HEK293 (cell line): ENCODE measurements around the gene TLR9.

Source experiments
- CTCF ChIA-PET: fragments of 350-600 bp; formaldehyde crosslinking; extraction: SDS; loops from one replicate; lab custom pipeline; 2021; ENCODE audit warnings: antibody characterized with exemption; lab: Yijun Ruan, JAX
- POLR2A ChIA-PET: fragments of 300-600 bp; formaldehyde crosslinking; extraction: SDS; loops from one replicate; lab custom pipeline; 2020; ENCODE audit warnings: antibody characterized with exemption, inconsistent platforms; lab: Yijun Ruan, JAX
- H3K27ac ChIP-seq: fragments of 200-500 bp; sonication (Bioruptor generic); 2 replicates; pipeline ENCODE4 v1.5.1; 2014; ENCODE audit warnings: low read depth, low read length, control low read depth, inconsistent platforms; ENCODE audit errors: extremely low read depth
- H3K36me3 ChIP-seq, 2 experiments: fragments of 200-500 bp in 1 of 2; sonication (Bioruptor generic) in 1 of 2; 1 replicate in 1 of 2; 2 replicates in 1 of 2; pipeline ENCODE4 v1.5.1; 2014 to 2017; ENCODE audit warnings: inconsistent platforms in 2 of 2, low read length in 2 of 2; ENCODE audit not compliant: control insufficient read depth in 2 of 2, insufficient read depth in 1 of 2
- H3K4me1 ChIP-seq: fragments of 200-500 bp; sonication (Bioruptor generic); 2 replicates; pipeline ENCODE4 v1.5.1; 2014; ENCODE audit warnings: mild to moderate bottlenecking, low read length, inconsistent platforms; ENCODE audit not compliant: control insufficient read depth, insufficient read depth
- H3K4me3 ChIP-seq: 2 replicates; pipeline ENCODE4 v1.5.1; 2011; ENCODE audit warnings: low read depth, mild to moderate bottlenecking, control low read depth, low read length, moderate library complexity
- H3K9me3 ChIP-seq: fragments of 200-500 bp; sonication (Bioruptor generic); 2 replicates; pipeline ENCODE4 v1.5.1; 2014; ENCODE audit warnings: low read depth, low read length, inconsistent platforms; ENCODE audit not compliant: control insufficient read depth, insufficient read depth
- GLI2 ChIP-seq: fragments of 450-650 bp; formaldehyde crosslinking; IDR thresholded peaks from 2 replicates; pipeline ENCODE4; 2017; ENCODE audit warnings: missing biosample characterization, missing genetic modification characterization, low read depth, borderline replicate concordance
- IKZF3 ChIP-seq: fragments of 450-650 bp; IDR thresholded peaks from 2 replicates; pipeline ENCODE4 v1.5.0; 2018; ENCODE audit warnings: missing biosample characterization, mild to moderate bottlenecking, missing genetic modification characterization, moderate library complexity
- KLF17 ChIP-seq: fragments of 450-650 bp; formaldehyde crosslinking; IDR thresholded peaks from 2 replicates; pipeline ENCODE4 v1.5.1; 2016; ENCODE audit warnings: missing biosample characterization, missing genetic modification characterization
- KLF9 ChIP-seq: fragments of 450-650 bp; formaldehyde crosslinking; IDR thresholded peaks from 2 replicates; pipeline ENCODE4 v1.5.1; 2016; ENCODE audit warnings: missing biosample characterization, missing genetic modification characterization, low read depth
- WT1 ChIP-seq: fragments of 450-650 bp; formaldehyde crosslinking; IDR thresholded peaks from 2 replicates; pipeline ENCODE4 v1.5.1; 2016; ENCODE audit warnings: missing biosample characterization, missing genetic modification characterization
- YY1 ChIP-seq: fragments of 450-650 bp; formaldehyde crosslinking; IDR thresholded peaks from 2 replicates; pipeline ENCODE4 v1.5.1; 2018; ENCODE audit warnings: missing biosample characterization, missing genetic modification characterization
- ZNF146 ChIP-seq: fragments of 450-650 bp; formaldehyde crosslinking; IDR thresholded peaks from 2 replicates; pipeline ENCODE4 v1.5.1; 2016; ENCODE audit warnings: missing biosample characterization, missing genetic modification characterization
- ZNF2 ChIP-seq: fragments of 450-650 bp; formaldehyde crosslinking; IDR thresholded peaks from 2 replicates; pipeline ENCODE4 v1.5.1; 2016; ENCODE audit warnings: missing biosample characterization, missing genetic modification characterization
- ZNF366 ChIP-seq: fragments of 450-650 bp; formaldehyde crosslinking; conservative IDR thresholded peaks from 2 replicates; pipeline ENCODE4 v1.5.1; 2016; ENCODE audit warnings: missing biosample characterization, missing genetic modification characterization
- ZNF473 ChIP-seq: fragments of 450-650 bp; formaldehyde crosslinking; IDR thresholded peaks from 2 replicates; pipeline ENCODE4 v1.5.1; 2017; ENCODE audit warnings: missing biosample characterization, missing genetic modification characterization
- ZNF48 ChIP-seq: fragments of 450-650 bp; formaldehyde crosslinking; IDR thresholded peaks from 2 replicates; pipeline ENCODE4 v1.5.1; 2016; ENCODE audit warnings: missing biosample characterization, missing genetic modification characterization
- ZNF555 ChIP-seq: fragments of 450-650 bp; formaldehyde crosslinking; conservative IDR thresholded peaks from 2 replicates; pipeline ENCODE4 v1.5.1; 2017; ENCODE audit warnings: missing biosample characterization, mild to moderate bottlenecking, missing genetic modification characterization, inconsistent platforms
- ZNF768 ChIP-seq: fragments of 450-650 bp; formaldehyde crosslinking; IDR thresholded peaks from 2 replicates; pipeline ENCODE4 v1.5.1; 2018; ENCODE audit warnings: missing biosample characterization, mild to moderate bottlenecking, missing genetic modification characterization
- ZNF776 ChIP-seq: fragments of 450-650 bp; formaldehyde crosslinking; IDR thresholded peaks from 2 replicates; pipeline ENCODE4 v1.5.0; 2017; ENCODE audit warnings: missing biosample characterization, missing genetic modification characterization, borderline replicate concordance
- ZNF830 ChIP-seq: fragments of 450-650 bp; IDR thresholded peaks from 2 replicates; pipeline ENCODE4 v1.5.0; 2018; ENCODE audit warnings: missing biosample characterization, missing genetic modification characterization, low read depth, mild to moderate bottlenecking, moderate library complexity
- ZXDB ChIP-seq: fragments of 450-650 bp; formaldehyde crosslinking; IDR thresholded peaks from 2 replicates; pipeline ENCODE4 v1.5.1; 2016; ENCODE audit warnings: missing biosample characterization, missing genetic modification characterization
- TF ChIP-seq, protein P1 (sequence below): fragments of 450-650 bp; formaldehyde crosslinking; IDR thresholded peaks from 2 replicates; pipeline ENCODE4 v1.5.1; 2016; ENCODE audit warnings: missing biosample characterization, missing genetic modification characterization
- TF ChIP-seq, protein P2 (sequence below): fragments of 450-650 bp; formaldehyde crosslinking; IDR thresholded peaks from 2 replicates; pipeline ENCODE4; 2016; ENCODE audit warnings: missing biosample characterization, missing genetic modification characterization
- TF ChIP-seq, protein P3 (sequence below): fragments of 450-650 bp; formaldehyde crosslinking; IDR thresholded peaks from 2 replicates; pipeline ENCODE4 v1.5.1; 2016; ENCODE audit warnings: missing biosample characterization, missing genetic modification characterization, low read depth

The TLR9 gene

GRCh38 chr3:52194485-52195290, 30.8 kb downstream of the TLR9 start:
- ChIA-PET POLR2A (no interaction called here), CTCF (no interaction called here)
- Histone ChIP-seq H3K9me3 (no peaks in the 10 kb centered on the region), H3K36me3 (peaks cover 0 to 7% of the 10 kb centered on the region in 2 experiments; a peak in 2 of 3 replicates), H3K4me1 (no peaks in the 10 kb centered on the region), H3K4me3 (no peak overlapping the region), H3K27ac (no peak overlapping the region)
- no peak for TF ChIP-seq ZNF555 (tag by site-specific recombination)
- TF ChIP-seq KLF9 (tag by site-specific recombination) = no peak
- TF ChIP-seq, protein P1, sequence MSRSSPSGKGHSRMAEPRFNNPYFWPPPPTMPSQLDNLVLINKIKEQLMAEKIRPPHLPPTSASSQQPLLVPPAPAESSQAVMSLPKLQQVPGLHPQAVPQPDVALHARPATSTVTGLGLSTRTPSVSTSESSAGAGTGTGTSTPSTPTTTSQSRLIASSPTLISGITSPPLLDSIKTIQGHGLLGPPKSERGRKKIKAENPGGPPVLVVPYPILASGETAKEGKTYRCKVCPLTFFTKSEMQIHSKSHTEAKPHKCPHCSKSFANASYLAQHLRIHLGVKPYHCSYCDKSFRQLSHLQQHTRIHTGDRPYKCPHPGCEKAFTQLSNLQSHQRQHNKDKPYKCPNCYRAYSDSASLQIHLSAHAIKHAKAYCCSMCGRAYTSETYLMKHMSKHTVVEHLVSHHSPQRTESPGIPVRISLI (tag by site-specific recombination) = no peak
- TF ChIP-seq, protein P2, sequence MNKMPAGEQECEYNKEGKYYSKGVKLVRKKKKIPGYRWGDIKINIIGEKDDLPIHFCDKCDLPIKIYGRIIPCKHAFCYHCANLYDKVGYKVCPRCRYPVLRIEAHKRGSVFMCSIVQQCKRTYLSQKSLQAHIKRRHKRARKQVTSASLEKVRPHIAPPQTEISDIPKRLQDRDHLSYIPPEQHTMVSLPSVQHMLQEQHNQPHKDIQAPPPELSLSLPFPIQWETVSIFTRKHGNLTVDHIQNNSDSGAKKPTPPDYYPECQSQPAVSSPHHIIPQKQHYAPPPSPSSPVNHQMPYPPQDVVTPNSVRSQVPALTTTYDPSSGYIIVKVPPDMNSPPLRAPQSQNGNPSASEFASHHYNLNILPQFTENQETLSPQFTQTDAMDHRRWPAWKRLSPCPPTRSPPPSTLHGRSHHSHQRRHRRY = no peak
- TF ChIP-seq ZNF776 (tag by site-specific recombination) = no peak
- TF ChIP-seq ZNF146 (tag by site-specific recombination) = no peak
- TF ChIP-seq ZNF473 (tag by site-specific recombination) = no peak
- no peak for TF ChIP-seq ZNF830
- no peak for TF ChIP-seq ZNF768 (tag by site-specific recombination)
- no peak for TF ChIP-seq ZNF366
- no peak for TF ChIP-seq ZNF2 (tag by site-specific recombination)
- TF ChIP-seq IKZF3 (tag by site-specific recombination) = no peak
- TF ChIP-seq, protein P3, sequence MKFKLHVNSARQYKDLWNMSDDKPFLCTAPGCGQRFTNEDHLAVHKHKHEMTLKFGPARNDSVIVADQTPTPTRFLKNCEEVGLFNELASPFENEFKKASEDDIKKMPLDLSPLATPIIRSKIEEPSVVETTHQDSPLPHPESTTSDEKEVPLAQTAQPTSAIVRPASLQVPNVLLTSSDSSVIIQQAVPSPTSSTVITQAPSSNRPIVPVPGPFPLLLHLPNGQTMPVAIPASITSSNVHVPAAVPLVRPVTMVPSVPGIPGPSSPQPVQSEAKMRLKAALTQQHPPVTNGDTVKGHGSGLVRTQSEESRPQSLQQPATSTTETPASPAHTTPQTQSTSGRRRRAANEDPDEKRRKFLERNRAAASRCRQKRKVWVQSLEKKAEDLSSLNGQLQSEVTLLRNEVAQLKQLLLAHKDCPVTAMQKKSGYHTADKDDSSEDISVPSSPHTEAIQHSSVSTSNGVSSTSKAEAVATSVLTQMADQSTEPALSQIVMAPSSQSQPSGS (tag by site-specific recombination) = no peak
- no peak for TF ChIP-seq KLF17 (tag by site-specific recombination)
- no peak for TF ChIP-seq ZXDB (tag by site-specific recombination)
- TF ChIP-seq YY1 (tag by site-specific recombination) = no peak
- TF ChIP-seq WT1 = no peak

GRCh38 chr3:52193065-52193464, 32.4 kb downstream of the TLR9 start:
- no peak for TF ChIP-seq ZNF48 (tag by site-specific recombination)
- TF ChIP-seq GLI2 (tag by site-specific recombination) = no peak
- Histone ChIP-seq H3K4me1 (no peaks in the 10 kb centered on the region), H3K27ac (no peak overlapping the region), H3K9me3 (no peaks in the 10 kb centered on the region), H3K4me3 (no peak overlapping the region), H3K36me3 (no peaks in the 10 kb centered on the region)
- POLR2A ChIA-PET = no interaction called here
- CTCF ChIA-PET = interaction anchor here (0.7 kb wide), 1 partner anchor 29 kb away, joined by 3 read pairs; no protein-coding TSS in a partner anchor
